SK-N-SH (cell line): ENCODE measurements around the gene EIF2S2. TPM values are rescaled to one million over a fixed set of nuclear protein-coding genes. Genes with fewer than 3 reads are reported as not detected.

ENCODE experiments used
- CHD2 ChIP-seq: fragments of 150-350 bp; IDR thresholded peaks from 2 replicates; pipeline ENCODE4 v1.6.1; 2018; ENCODE audit warnings: low read length; ENCODE audit not compliant: partially characterized antibody
- CTCF ChIP-seq: fragments of 200-600 bp; sonication (generic); IDR thresholded peaks from 2 replicates; pipeline ENCODE4 v1.6.1; 2017; ENCODE audit warnings: antibody characterized with exemption, mild to moderate bottlenecking, moderate library complexity
- ELF1 ChIP-seq: IDR thresholded peaks from 2 replicates; pipeline ENCODE4 v1.4.0; 2012
- EP300 ChIP-seq, 2 experiments: IDR thresholded peaks; 2 replicates each; pipeline versions ENCODE4 v1.4.0 to v1.6.1; 2012; ENCODE audit warnings: borderline replicate concordance in 1 of 2, low read depth in 1 of 2, low read length in 1 of 2
- GABPA ChIP-seq: IDR thresholded peaks from 2 replicates; pipeline ENCODE4 v1.4.0; 2012; ENCODE audit warnings: low read depth, mild to moderate bottlenecking
- GATA2 ChIP-seq: sonication (generic); formaldehyde crosslinking; IDR thresholded peaks from 2 replicates; pipeline ENCODE4 v1.5.0; 2020; ENCODE audit warnings: mild to moderate bottlenecking, missing genetic modification reagents
- JUND ChIP-seq: IDR thresholded peaks from 2 replicates; pipeline ENCODE4 v1.4.0; 2012
- MEF2A ChIP-seq: IDR thresholded peaks from 2 replicates; pipeline ENCODE4 v1.4.0; 2012; ENCODE audit warnings: low read depth, borderline replicate concordance
- MXI1 ChIP-seq: IDR thresholded peaks from 2 replicates; pipeline ENCODE4 v1.6.1; 2012; ENCODE audit warnings: mild to moderate bottlenecking, low read depth, low read length, improper control_type of control experiment
- RCOR1 ChIP-seq: fragments of 150-350 bp; IDR thresholded peaks from 2 replicates; pipeline ENCODE4 v1.6.1; 2017; ENCODE audit warnings: antibody characterized with exemption, low read length
- REST ChIP-seq: IDR thresholded peaks from 2 replicates; pipeline ENCODE4 v1.6.1; 2012; ENCODE audit warnings: mild to moderate bottlenecking, low read depth, low read length, moderate library complexity
- TAF1 ChIP-seq: IDR thresholded peaks from 2 replicates; pipeline ENCODE4 v1.6.1; 2012; ENCODE audit warnings: low read depth, mild to moderate bottlenecking, low read length, moderate library complexity, borderline replicate concordance
- TCF12 ChIP-seq: IDR thresholded peaks from 2 replicates; pipeline ENCODE4 v1.4.0; 2012
- USF1 ChIP-seq: IDR thresholded peaks from 2 replicates; pipeline ENCODE4 v1.4.0; 2012; ENCODE audit warnings: low read depth, borderline replicate concordance
- USF2 ChIP-seq: fragments of 150-350 bp; IDR thresholded peaks from 2 replicates; pipeline ENCODE4 v1.6.1; 2017; ENCODE audit warnings: antibody characterized with exemption, low read length, low read depth, borderline replicate concordance
- polyA plus RNA-seq, 3 experiments: library from polyadenylated mRNA; depleted of rRNA; stranded (reverse); fragments of >200 nt; gene quantifications; 2 replicates each; pipeline ENCODE4 v1.2.3, GENCODE V29; 2012

EIF2S2 gene
- polyA plus RNA-seq, 1 of the 3 experiments (the other 2 are of a cell fraction), result 50.7 TPM

- TF ChIP-seq RCOR1, result peak; percentile 30; the same call in 1 of the 2 replicates
- no peak for TF ChIP-seq CTCF
- TF ChIP-seq REST, result no peak
- TF ChIP-seq TCF12, result no peak
- TF ChIP-seq JUND, result no peak
- TF ChIP-seq ELF1, result no peak
- TF ChIP-seq USF1, result peak; percentile 64; the same call in 1 of the 2 replicates
- TF ChIP-seq GATA2 (CRISPR knock-in tag), result no peak
- no peak for TF ChIP-seq TAF1
- TF ChIP-seq MEF2A, result no peak
- TF ChIP-seq USF2, result no peak
- no peak for TF ChIP-seq CHD2
- no peak for TF ChIP-seq GABPA
- TF ChIP-seq EP300 (IDR thresholded peaks at IDR 0.05; ENCODE audit: borderline replicate concordance in 1 of 2, low read depth in 1 of 2, low read length in 1 of 2), result peak in 1 of 2 experiments; percentile 62; a peak in 1 of 4 replicates
- TF ChIP-seq MXI1, result no peak
- TF ChIP-seq, all 33 proteins: peak for 4
Measured at GRCh38 chr20:34065260-34065659, 46.8 kb downstream of the EIF2S2 start (continued).
